Measurements from ENCODE around the gene SPAG4.

SPAG4 gene

GRCh38 chr20:35599776-35600120 lies 15.9 kb upstream of the SPAG4 start:
- TF ChIP-seq ZFX (IDR thresholded peaks at IDR 0.05; ENCODE audit: borderline replicate concordance), result no peak
- TF ChIP-seq CTCF (IDR thresholded peaks at IDR 0.05), result no peak

GRCh38 chr20:35600176-35600992 lies 15.2 kb upstream of the SPAG4 start:
- no peak for TF ChIP-seq CTCF (IDR thresholded peaks at IDR 0.05)
- no peak for TF ChIP-seq ZFX (IDR thresholded peaks at IDR 0.05; ENCODE audit: borderline replicate concordance)
- no peak overlapping the region for H3K27ac ChIP-seq

More at GRCh38 chr20:35599776-35600120, 15.9 kb upstream of the SPAG4 start:
- H3K27ac ChIP-seq, result no peak overlapping the region

- TF ChIP-seq ZFX (IDR thresholded peaks at IDR 0.05; ENCODE audit: borderline replicate concordance) (no peak), CTCF (IDR thresholded peaks at IDR 0.05) (peak; percentile 70)
- H3K27ac ChIP-seq, result 0 out of 2 replicates have a peak overlapping the region, but pooled peaks have one; percentile 7
These were observed 14.3 kb upstream of the SPAG4 start for GRCh38 chr20:35600993-35601973.

- no peak for TF ChIP-seq ZFX (IDR thresholded peaks at IDR 0.05; ENCODE audit: borderline replicate concordance)
- no peak for TF ChIP-seq CTCF (IDR thresholded peaks at IDR 0.05)
- 0 out of 2 replicates have a peak overlapping the region, but pooled peaks have one; percentile 7 for H3K27ac ChIP-seq
These were observed 13.6 kb upstream of the SPAG4 start for GRCh38 chr20:35601990-35602389.

- H3K27ac ChIP-seq, result no peak overlapping the region
- TF ChIP-seq CTCF (IDR thresholded peaks at IDR 0.05) (no peak), ZFX (IDR thresholded peaks at IDR 0.05; ENCODE audit: borderline replicate concordance) (no peak)
These were observed 12.7 kb upstream of the SPAG4 start for GRCh38 chr20:35602851-35603495.

- no peak for TF ChIP-seq CTCF (IDR thresholded peaks at IDR 0.05)
- no peak for TF ChIP-seq ZFX (IDR thresholded peaks at IDR 0.05; ENCODE audit: borderline replicate concordance)
- H3K27ac ChIP-seq, result no peak overlapping the region
These were observed 11.8 kb upstream of the SPAG4 start for GRCh38 chr20:35603695-35604448.
